Ovary (tissue), 9 donors: ENCODE data around the gene ABCC5. TPM values are rescaled to one million over a fixed set of nuclear protein-coding genes. Genes with fewer than 3 reads are reported as not detected.
A peak's percentile ranks its signal among the peaks of the same experiment; 100 is the strongest.

ENCODE experiments used
- DNase-seq, 5 donors: peaks; one replicate each; pipeline ENCODE4 v3.0.0-alpha.2; 2019 to 2020
- H3K27ac ChIP-seq, 2 donors: fragments of 200-600 bp; one replicate each; pipeline versions ENCODE4 v1.5.1 to v1.8.0; 2019 to 2022
- H3K27me3 ChIP-seq: fragments of 200-600 bp; one replicate; pipeline ENCODE4 v1.8.0; 2022
- H3K36me3 ChIP-seq: fragments of 200-600 bp; sonication (generic); one replicate; pipeline ENCODE4 v1.5.1; 2019
- H3K4me1 ChIP-seq: one replicate; pipeline ENCODE4 v1.8.1; 2013; ENCODE audit warnings: mild to moderate bottlenecking, moderate library complexity; ENCODE audit not compliant: insufficient read depth
- H3K4me3 ChIP-seq: fragments of 200-600 bp; sonication (generic); one replicate; pipeline ENCODE4 v1.5.1; 2017
- H3K9me3 ChIP-seq, 2 donors: fragments of 200-600 bp in 1 of 2; sonication (generic) in 1 of 2; one replicate each; pipeline versions ENCODE4 v1.5.1 to v1.8.1; 2013 to 2019; ENCODE audit warnings: mild to moderate bottlenecking in 1 of 2, moderate library complexity in 1 of 2
- CTCF ChIP-seq, 3 donors: fragments of 450-650 bp in 2 of 3; fragments of 200-600 bp in 1 of 3; IDR thresholded peaks; one replicate each; pipeline versions ENCODE4 v1.5.1 to v1.8.0; 2016 to 2022; ENCODE audit warnings: antibody characterized with exemption in 3 of 3, mild to moderate bottlenecking in 1 of 3
- EP300 ChIP-seq: sonication (generic); formaldehyde crosslinking; IDR thresholded peaks from one replicate; pipeline ENCODE4 v1.6.1; 2017; ENCODE audit warnings: antibody characterized with exemption
- POLR2A ChIP-seq: fragments of 450-650 bp; IDR thresholded peaks from one replicate; pipeline ENCODE4 v1.6.1; 2017; ENCODE audit warnings: antibody characterized with exemption, mild to moderate bottlenecking, moderate library complexity
- WGBS, 3 donors: extraction: QIAGEN DNeasy Blood & Tissue Kit in 1 of 3; methylation state at CpG; one replicate each; pipeline versions ENCODE4 v1.1.5 to v1.1.7; 2013 to 2017; 5-methylcytosine and 5-hydroxymethylcytosine counted together
- intact Hi-C, 4 donors: fragments of 100-400 bp; cut with DNase I; formaldehyde crosslinking; loops; one replicate each; pipeline versions ENCODE4 v1.11.0 to v1.15.1; 2022 to 2023
- polyA plus RNA-seq, 2 donors: library from polyadenylated mRNA; stranded (reverse); fragments of 200-250 nt in 1 of 2; fragments of 350-450 nt in 1 of 2; fragmentation: Illumina TruSeq in 1 of 2; extraction: RNeasy Lipid Tissue Mini Kit (QIAGEN cat#74804) in 1 of 2; gene quantifications; one replicate each; pipeline ENCODE4 v1.2.3, GENCODE V29; 2013 to 2014
- total RNA-seq, 7 donors: library from RNA; depleted of rRNA in 2 of 7; stranded (reverse); fragments of >200 nt in 2 of 7; fragmentation: NEBNext Ultra II Directional in 3 of 7; extraction: Animal tissue kit (Norgen Biotek cat#: 25700) in 3 of 7; gene quantifications; one replicate each; pipeline versions ENCODE4 v1.1.0 to v1.2.4, GENCODE V29; 2016 to 2023
- donor health status: DM: no; HTN: no; CAD: no; lungs with moderate emphysema.
- donor health status: DM: no; HTN: no; CAD: no.
- donor health status: Bipolar disorder and iron deficiency.
- donor health status: DM: yes; HTN: yes; CAD: no.
- donor health status: DM: no; HTN: no; CAD: no.
- donor health status: DM: yes; HTN: yes; CAD: no.

Gene ABCC5
- total and polyA plus RNA-seq, 9 donors: 16.3 to 29.4 (median 19.8) TPM

- Histone ChIP-seq H3K4me3 (no peak overlapping the region), H3K27me3 (no peaks in the 10 kb centered on the region), H3K36me3 (no peaks in the 10 kb centered on the region), H3K4me1 (peaks cover 2% of the 10 kb centered on the region), H3K27ac (no peak overlapping the region), H3K9me3 (no peaks in the 10 kb centered on the region)
- DNase-seq: no peak
- 72 to 83% (median 82%) methylated on average over 3 of the region's 3 CpGs for WGBS, 3 donors
- intact Hi-C loops: loop anchor here in 1 of 4 donors (10.0 kb wide), 1 partner anchor 97 kb away; no protein-coding TSS in a partner anchor
- TF ChIP-seq CTCF (IDR thresholded peaks at IDR 0.05) (no peak), POLR2A (no peak), EP300 (no peak)
These were observed 15.9 kb downstream of the ABCC5 start for GRCh38 chr3:184001761-184002160.

DNA sequence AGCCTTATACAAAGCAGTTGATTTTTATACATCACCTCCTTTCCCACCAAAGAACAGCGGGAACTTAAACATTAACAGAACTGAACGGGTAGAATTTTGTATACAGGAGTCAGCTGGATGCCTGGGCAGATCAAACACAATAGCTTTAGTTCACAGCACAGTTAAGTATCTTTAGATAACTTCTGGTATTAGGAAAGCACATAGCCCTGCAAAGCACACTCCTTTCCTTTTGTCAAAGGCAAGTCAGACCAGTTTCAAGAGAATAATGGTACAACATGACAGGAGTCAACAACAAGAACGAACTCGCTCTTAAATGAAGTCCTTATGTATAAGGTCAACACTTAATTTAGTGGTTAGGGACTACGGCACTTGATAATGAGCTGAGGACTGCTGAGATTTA, 26.3 kb downstream of the ABCC5 start:
- H3K4me3 ChIP-seq: no peak overlapping the region
- WGBS, 3 donors: 87 to 90% (median 87%) methylated on average over 5 of the region's 5 CpGs
- H3K9me3 ChIP-seq: no peaks in the 10 kb centered on the region
- DNase-seq: no peak
- no peak overlapping the region for H3K27ac ChIP-seq
- no peaks in the 10 kb centered on the region for H3K36me3 ChIP-seq
- H3K4me1 ChIP-seq: no peaks in the 10 kb centered on the region
- H3K27me3 ChIP-seq: no peaks in the 10 kb centered on the region
- intact Hi-C loops: no loop called here
- TF ChIP-seq POLR2A (no peak), EP300 (no peak), CTCF (IDR thresholded peaks at IDR 0.05) (no peak)

DNA sequence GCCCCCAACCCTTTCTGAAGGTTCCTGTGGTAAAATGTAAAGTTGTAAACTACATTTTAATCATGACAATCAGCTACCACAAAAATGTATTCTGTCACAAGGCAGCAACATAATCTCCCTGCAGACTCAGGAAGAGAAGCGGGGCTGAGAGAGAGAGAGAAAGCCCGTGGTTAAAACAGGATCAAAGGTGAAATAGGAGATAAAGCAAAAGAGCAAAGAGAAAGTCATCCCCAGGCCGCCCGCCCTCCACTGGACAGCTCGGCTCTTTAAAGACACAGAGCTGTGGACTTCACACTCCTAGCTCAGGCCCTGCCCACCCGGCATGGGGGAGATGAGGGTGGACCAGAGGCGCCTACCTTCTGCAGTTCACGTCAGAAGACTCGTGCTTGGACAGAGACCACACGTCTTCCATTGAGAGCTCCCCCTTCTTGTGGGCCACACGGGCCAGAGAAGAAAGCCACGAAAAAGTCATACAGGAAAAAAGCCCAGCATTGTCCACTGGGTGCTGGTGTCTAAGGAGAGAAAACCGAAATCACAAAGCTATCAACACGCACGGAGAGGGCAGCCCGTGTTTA, 29.4 kb downstream of the ABCC5 start:
- 69 to 76% (median 72%) methylated on average over 16 of the region's 16 CpGs for whole genome bisulfite sequencing, 3 donors
- Histone ChIP-seq H3K27me3 (no peaks in the 10 kb centered on the region), H3K27ac (no peak overlapping the region), H3K9me3 (no peaks in the 10 kb centered on the region), H3K4me1 (no peaks in the 10 kb centered on the region), H3K4me3 (no peak overlapping the region), H3K36me3 (no peaks in the 10 kb centered on the region)
- TF ChIP-seq EP300: no peak
- TF ChIP-seq POLR2A: no peak
- no peak for TF ChIP-seq CTCF (IDR thresholded peaks at IDR 0.05)
- peak in 1 of 5 donors; percentile 41 for DNase-seq
- intact Hi-C loops: no loop called here

DNA sequence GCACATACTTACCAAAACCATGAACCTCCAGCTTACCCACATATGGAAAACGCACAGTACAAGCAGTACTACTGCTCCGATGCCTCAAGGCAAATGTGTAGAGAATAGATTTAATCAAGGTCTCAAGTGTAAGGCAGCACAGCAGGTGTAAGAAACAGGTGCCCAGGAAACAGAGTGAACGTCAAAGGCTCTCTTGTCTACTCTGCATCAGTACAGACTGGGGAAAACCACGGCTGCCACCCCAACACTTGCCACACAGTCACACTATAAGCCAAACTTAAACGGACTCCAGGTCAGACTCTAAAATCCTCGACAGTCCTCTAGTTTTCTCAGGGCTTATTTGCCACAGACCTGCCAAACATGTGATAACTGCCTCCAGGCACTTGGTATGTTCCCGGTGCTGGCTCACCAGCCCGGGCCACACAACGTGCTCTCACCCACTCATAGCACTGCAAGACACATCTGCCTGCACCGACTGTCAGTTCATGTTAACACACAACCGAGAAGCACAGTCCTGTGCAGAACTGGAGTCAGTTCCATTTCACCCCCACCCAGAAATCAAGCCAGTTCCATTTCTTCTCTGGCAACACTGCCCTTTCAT, 30.6 kb downstream of the ABCC5 start:
- no peaks in the 10 kb centered on the region for H3K27me3 ChIP-seq
- no peak overlapping the region for H3K27ac ChIP-seq
- H3K36me3 ChIP-seq: no peaks in the 10 kb centered on the region
- no peak overlapping the region for H3K4me3 ChIP-seq
- DNase-seq: no peak
- TF ChIP-seq CTCF (IDR thresholded peaks at IDR 0.05) (no peak), EP300 (no peak), POLR2A (no peak)
- WGBS, 3 donors: 81 to 93% (median 85%) methylated on average over 11 of the region's 11 CpGs
- H3K4me1 ChIP-seq: no peaks in the 10 kb centered on the region
- intact Hi-C loops: no loop called here
- no peaks in the 10 kb centered on the region for H3K9me3 ChIP-seq
